NCI-H2196 treated with DMSO at 0.1 percent for 48 hours (cell line): ENCODE data around the gene KLB.

Experiments
- DNase-seq: peaks from one replicate; lab custom pipeline; 2025; ENCODE audit not compliant: unreplicated experiment; lab: John Stamatoyannopoulos, UW

KLB gene

GRCh38 chr4:39458505-39459300 lies 52.0 kb downstream of the KLB start, which contains the start of the genes LIAS and RPL9:
LIAS (plus strand) TSS chr4:39459056; CDS start chr4:39459118, 62 bp downstream.
RPL9 (minus strand) TSS chr4:39458922; CDS start chr4:39458439, 483 bp downstream.
- DNase-seq, result peak; percentile 88

- DNase-seq, result no peak
Measured at GRCh38 chr4:39464886-39465501, 58.3 kb downstream of the KLB start.

GRCh38 chr4:39466747-39467146 lies 60.0 kb downstream of the KLB start:
- no peak for DNase-seq

GRCh38 chr4:39467464-39467863 lies 60.7 kb downstream of the KLB start:
- DNase-seq, result no peak

GRCh38 chr4:39469429-39470077 lies 62.8 kb downstream of the KLB start:
- peak; percentile 78 for DNase-seq

- no peak for DNase-seq
Measured at GRCh38 chr4:39470402-39470801, 63.7 kb downstream of the KLB start.

GRCh38 chr4:39472396-39472795 lies 65.7 kb downstream of the KLB start:
- no peak for DNase-seq

GRCh38 chr4:39476187-39476895 lies 69.6 kb downstream of the KLB start:
- no peak for DNase-seq

GRCh38 chr4:39480251-39480650 lies 73.5 kb downstream of the KLB start:
- DNase-seq, result no peak

GRCh38 chr4:39480902-39481695 lies 74.4 kb downstream of the KLB start:
- DNase-seq, result no peak

- DNase-seq, result no peak
Measured at GRCh38 chr4:39484582-39485272, 78.0 kb downstream of the KLB start.

- DNase-seq, result no peak
Measured at GRCh38 chr4:39486221-39486804, 79.6 kb downstream of the KLB start.

- DNase-seq, result no peak
Measured at GRCh38 chr4:39490322-39490721, 83.6 kb downstream of the KLB start.

- DNase-seq, result no peak
Measured at GRCh38 chr4:39494354-39494753, 87.6 kb downstream of the KLB start.

GRCh38 chr4:39495446-39496213 lies 88.9 kb downstream of the KLB start:
- no peak for DNase-seq

- DNase-seq, result no peak
Measured at GRCh38 chr4:39497909-39498726, 91.4 kb downstream of the KLB start.

GRCh38 chr4:39498727-39499020 lies 91.9 kb downstream of the KLB start:
- DNase-seq, result no peak
